NAMALWA (cell line): Measurements from ENCODE around the gene AHRR.

ENCODE experiments used
- DNase-seq: peaks from one replicate; pipeline ENCODE4 v3.0.0-alpha.2; 2015; ENCODE audit warnings: low spot score

Gene AHRR

GRCh38 chr5:416636-416960 lies 95.1 kb downstream of the AHRR start:
- no peak for DNase-seq

- no peak for DNase-seq
These were observed 96.0 kb downstream of the AHRR start for GRCh38 chr5:417301-418161.

- no peak for DNase-seq
These were observed 96.9 kb downstream of the AHRR start for GRCh38 chr5:418162-419121.

GRCh38 chr5:419970-420369 lies 98.5 kb downstream of the AHRR start:
- DNase-seq = no peak

- DNase-seq = no peak
These were observed 99.2 kb downstream of the AHRR start for GRCh38 chr5:420632-421286.

- DNase-seq = no peak
These were observed 99.9 kb downstream of the AHRR start for GRCh38 chr5:421287-421880.

GRCh38 chr5:421901-422300 lies 100.4 kb downstream of the AHRR start:
- no peak for DNase-seq

- DNase-seq = no peak
These were observed 101.1 kb downstream of the AHRR start for GRCh38 chr5:422323-423232.

GRCh38 chr5:423233-423565 lies 101.7 kb downstream of the AHRR start:
- DNase-seq = no peak

- no peak for DNase-seq
These were observed 102.2 kb downstream of the AHRR start for GRCh38 chr5:423626-424261.

- DNase-seq = no peak
These were observed 103.0 kb downstream of the AHRR start for GRCh38 chr5:424301-425110.

GRCh38 chr5:425714-426113 lies 104.2 kb downstream of the AHRR start:
- DNase-seq = no peak

- no peak for DNase-seq
These were observed 105.0 kb downstream of the AHRR start for GRCh38 chr5:426392-426976.

- DNase-seq = no peak
These were observed 106.0 kb downstream of the AHRR start for GRCh38 chr5:427415-428087.

- DNase-seq = no peak
These were observed 106.7 kb downstream of the AHRR start for GRCh38 chr5:428219-428618.

GRCh38 chr5:428754-429452 lies 107.4 kb downstream of the AHRR start:
- DNase-seq = no peak

GRCh38 chr5:429453-430188 lies 108.1 kb downstream of the AHRR start:
- DNase-seq = no peak
